Body of pancreas (tissue), 4 donors: ENCODE measurements around the gene ACER1. TPM values are rescaled to one million over a fixed set of nuclear protein-coding genes. Genes with fewer than 3 reads are reported as not detected.

ENCODE experiments used
- ATAC-seq: fragments of 150-250 bp; one replicate; pipeline ENCODE4 v1.9.1; 2016
- DNase-seq, 4 donors: peaks; one replicate each; pipeline ENCODE4 v3.0.0-alpha.2; 2019
- H3K27ac ChIP-seq, 4 donors: fragments of 200-600 bp; sonication (generic); 1 replicate in 3 of 4; 2 replicates in 1 of 4; pipeline versions ENCODE4 v1.5.1 to v1.6.1; 2016 to 2019; ENCODE audit warnings: mild to moderate bottlenecking in 1 of 4, mixed read lengths in 1 of 4, moderate library complexity in 1 of 4
- H3K27me3 ChIP-seq, 2 donors: fragments of 200-600 bp; sonication (generic); one replicate each; pipeline ENCODE4 v1.6.0; 2016; ENCODE audit warnings: mild to moderate bottlenecking in 1 of 2
- H3K36me3 ChIP-seq, 2 donors: fragments of 200-600 bp; sonication (generic); replicated peaks in 1 of 2; 2 replicates each; pipeline ENCODE4 v1.5.1; 2016; ENCODE audit warnings: low read depth in 2 of 2; ENCODE audit not compliant: insufficient read depth in 1 of 2
- H3K4me1 ChIP-seq: fragments of 200-600 bp; sonication (generic); one replicate; pipeline ENCODE4 v1.6.0; 2016
- H3K4me3 ChIP-seq, 2 donors: fragments of 200-600 bp; sonication (generic); 1 replicate in 1 of 2; 2 replicates in 1 of 2; pipeline ENCODE4 v1.5.1; 2016 to 2019
- H3K9me3 ChIP-seq, 3 donors: fragments of 200-600 bp; sonication (generic); 1 replicate in 2 of 3; 2 replicates in 1 of 3; pipeline ENCODE4 v1.5.1; 2016
- CTCF ChIP-seq, 7 experiments: fragments of 450-650 bp in 4 of 7; fragments of 200-600 bp in 3 of 7; sonication (generic) in 3 of 7; IDR thresholded peaks; one replicate each; pipeline ENCODE4 v1.5.1; 2016 to 2019; ENCODE audit warnings: antibody characterized with exemption in 7 of 7
- POLR2A ChIP-seq, 3 donors: fragments of 450-650 bp; IDR thresholded peaks; one replicate each; pipeline ENCODE4 v1.6.1; 2016; ENCODE audit warnings: antibody characterized with exemption in 3 of 3, mild to moderate bottlenecking in 2 of 3
- WGBS, 2 donors: methylation state at CpG; one replicate each; pipeline ENCODE4 v1.1.5; 2017; 5-methylcytosine and 5-hydroxymethylcytosine counted together
- intact Hi-C: fragments of 100-400 bp; cut with DNase I; formaldehyde crosslinking; loops from one replicate; pipeline ENCODE4 v1.15.1; 2023
- total RNA-seq, 2 donors: library from RNA; depleted of rRNA; stranded (reverse); fragments of >200 nt; gene quantifications; one replicate each; pipeline ENCODE4 v1.1.0, GENCODE V29; 2016

The ACER1 gene
- total RNA-seq, 2 donors from 2014 or later = not detected

- 64 to 71% methylated on average over 5 of the region's 5 CpGs for WGBS, 2 donors
- Histone ChIP-seq H3K9me3 (no peaks in the 10 kb centered on the region), H3K27ac (no peak overlapping the region), H3K4me1 (no peaks in the 10 kb centered on the region), H3K4me3 (no peak overlapping the region), H3K36me3 (no peaks in the 10 kb centered on the region), H3K27me3 (no peaks in the 10 kb centered on the region)
- intact Hi-C loops = no loop called here
- no peak for TF ChIP-seq CTCF (IDR thresholded peaks at IDR 0.05)
- TF ChIP-seq POLR2A (IDR thresholded peaks at IDR 0.05) = no peak
- DNase-seq (no peak), ATAC-seq (no peak)
Measured at GRCh38 chr19:6313398-6313969, 19.9 kb downstream of the ACER1 start.

GRCh38 chr19:6312018-6312417, 21.4 kb downstream of the ACER1 start:
- ATAC-seq (no peak), DNase-seq (no peak)
- no peak overlapping the region for H3K27ac ChIP-seq
- 58 to 62% methylated on average over 8 to 9 of the region's 9 CpGs for WGBS, 2 donors
- TF ChIP-seq POLR2A (IDR thresholded peaks at IDR 0.05) (no peak), CTCF (IDR thresholded peaks at IDR 0.05) (no peak)
- intact Hi-C loops = no loop called here
- H3K9me3 ChIP-seq = no peaks in the 10 kb centered on the region
- no peak overlapping the region for H3K4me3 ChIP-seq
- no peaks in the 10 kb centered on the region for H3K36me3 ChIP-seq
- H3K4me1 ChIP-seq = no peaks in the 10 kb centered on the region
- no peaks in the 10 kb centered on the region for H3K27me3 ChIP-seq

GRCh38 chr19:6298413-6298812, 35.0 kb downstream of the ACER1 start:
- Histone ChIP-seq H3K27ac (no peak overlapping the region), H3K9me3 (peaks cover 0 to 7% (median 0%) of the 10 kb centered on the region in 3 donors), H3K4me1 (no peaks in the 10 kb centered on the region), H3K4me3 (no peak overlapping the region), H3K36me3 (no peaks in the 10 kb centered on the region), H3K27me3 (no peaks in the 10 kb centered on the region)
- ATAC-seq (no peak), DNase-seq (no peak)
- intact Hi-C loops = loop anchor here (5.0 kb wide), 2 partner anchors 81 to 131 kb away; no protein-coding TSS in a partner anchor
- 67 to 91% methylated on average over 1 to 4 of the region's 5 CpGs for WGBS, 2 donors
- TF ChIP-seq POLR2A (IDR thresholded peaks at IDR 0.05) = no peak
- TF ChIP-seq CTCF (IDR thresholded peaks at IDR 0.05) = no peak

GRCh38 chr19:6297202-6297601, 36.2 kb downstream of the ACER1 start:
- TF ChIP-seq CTCF (IDR thresholded peaks at IDR 0.05) (no peak), POLR2A (IDR thresholded peaks at IDR 0.05) (no peak)
- no peaks in the 10 kb centered on the region for H3K36me3 ChIP-seq
- intact Hi-C loops = loop anchor here (5.0 kb wide), 2 partner anchors 80 to 130 kb away; no protein-coding TSS in a partner anchor
- H3K9me3 ChIP-seq = peaks cover 0 to 18% (median 0%) of the 10 kb centered on the region in 3 donors
- WGBS, 2 donors = 59 to 61% methylated on average over 4 to 6 of the region's 6 CpGs
- ATAC-seq = no peak
- DNase-seq = no peak
- no peak overlapping the region for H3K4me3 ChIP-seq
- no peaks in the 10 kb centered on the region for H3K27me3 ChIP-seq
- no peaks in the 10 kb centered on the region for H3K4me1 ChIP-seq
- no peak overlapping the region for H3K27ac ChIP-seq

GRCh38 chr19:6292006-6292405, 41.4 kb downstream of the ACER1 start:
- Histone ChIP-seq H3K4me3 (no peak overlapping the region), H3K36me3 (no peaks in the 10 kb centered on the region), H3K9me3 (peaks cover 0 to 49% (median 6%) of the 10 kb centered on the region in 3 donors), H3K4me1 (no peaks in the 10 kb centered on the region), H3K27ac (no peak overlapping the region), H3K27me3 (no peaks in the 10 kb centered on the region)
- intact Hi-C loops = no loop called here
- no peak for TF ChIP-seq POLR2A (IDR thresholded peaks at IDR 0.05)
- TF ChIP-seq CTCF (IDR thresholded peaks at IDR 0.05) = no peak
- ATAC-seq (no peak), DNase-seq (no peak)
- 47 to 54% methylated on average over 4 of the region's 4 CpGs for WGBS, 2 donors
